NCI-H1436 treated with DMSO at 0.1 percent for 48 hours (cell line): ENCODE data around the gene CHEK1.

Source experiments
- DNase-seq: peaks from one replicate; lab custom pipeline; 2025; lab: John Stamatoyannopoulos, UW

CHEK1 gene

GRCh38 chr11:125626288-125626950 is 1.5 kb downstream of the CHEK1 start:
- no peak for DNase-seq

- DNase-seq, result no peak
These were observed 2.4 kb downstream of the CHEK1 start for GRCh38 chr11:125627236-125627910.

GRCh38 chr11:125637840-125638239 is 12.9 kb downstream of the CHEK1 start:
- DNase-seq, result no peak

GRCh38 chr11:125638315-125638714 is 13.4 kb downstream of the CHEK1 start:
- no peak for DNase-seq

GRCh38 chr11:125645871-125646270 is 20.9 kb downstream of the CHEK1 start:
- DNase-seq, result no peak

- DNase-seq, result no peak
These were observed 24.7 kb downstream of the CHEK1 start for GRCh38 chr11:125649465-125650166.

- DNase-seq, result no peak
These were observed 37.7 kb downstream of the CHEK1 start for GRCh38 chr11:125662689-125663088.

GRCh38 chr11:125663910-125664309 is 38.9 kb downstream of the CHEK1 start:
- DNase-seq, result no peak

GRCh38 chr11:125667151-125667550 is 42.2 kb downstream of the CHEK1 start:
- no peak for DNase-seq

- no peak for DNase-seq
These were observed 45.2 kb downstream of the CHEK1 start for GRCh38 chr11:125670172-125670571.

GRCh38 chr11:125671561-125671960 is 46.6 kb downstream of the CHEK1 start:
- no peak for DNase-seq

- no peak for DNase-seq
These were observed 49.2 kb downstream of the CHEK1 start for GRCh38 chr11:125674210-125674609.

- no peak for DNase-seq
These were observed 50.2 kb downstream of the CHEK1 start for GRCh38 chr11:125675196-125675595.

GRCh38 chr11:125679397-125679796 is 54.4 kb downstream of the CHEK1 start:
- no peak for DNase-seq

- no peak for DNase-seq
These were observed 54.9 kb downstream of the CHEK1 start for GRCh38 chr11:125679837-125680236.

- DNase-seq, result no peak
These were observed 55.8 kb downstream of the CHEK1 start, which contains the start of gene ACRV1 for GRCh38 chr11:125680747-125681146. ACRV1 (minus strand) TSS chr11:125680847; CDS start chr11:125680780, 67 bp downstream.

GRCh38 chr11:125685228-125685627 is 60.3 kb downstream of the CHEK1 start:
- no peak for DNase-seq

- no peak for DNase-seq
These were observed 63.1 kb downstream of the CHEK1 start for GRCh38 chr11:125688066-125688465.

GRCh38 chr11:125688632-125689031 is 63.7 kb downstream of the CHEK1 start:
- DNase-seq, result no peak

GRCh38 chr11:125689274-125689859 is 64.4 kb downstream of the CHEK1 start:
- DNase-seq, result no peak

GRCh38 chr11:125690006-125690405 is 65.0 kb downstream of the CHEK1 start:
- no peak for DNase-seq

GRCh38 chr11:125692887-125693286 is 67.9 kb downstream of the CHEK1 start:
- no peak for DNase-seq

- DNase-seq, result no peak
These were observed 70.0 kb downstream of the CHEK1 start for GRCh38 chr11:125694951-125695350.
